HT1080 (cell line): ENCODE data around the gene CAMK2D. TPM values are rescaled to one million over a fixed set of nuclear protein-coding genes. Genes with fewer than 3 reads are reported as not detected.
"Not testable (repeated sequence)": the region's sequence is repeated elsewhere in the genome, so short reads cannot be mapped to it uniquely, and the experiment has no call there.

Experiments used
- DNase-seq: peaks from one replicate; pipeline ENCODE4 v3.0.0-alpha.2; 2015; ENCODE audit warnings: low read depth
- total RNA-seq: library from RNA; depleted of rRNA; stranded (reverse); fragments of >200 nt; shearing (Covaris generic); gene quantifications from 2 replicates; pipeline ENCODE4 v1.2.3, GENCODE V29; 2014

CAMK2D gene
- total RNA-seq, 1 experiment from 2014 or later, result 10.6 TPM

DNA sequence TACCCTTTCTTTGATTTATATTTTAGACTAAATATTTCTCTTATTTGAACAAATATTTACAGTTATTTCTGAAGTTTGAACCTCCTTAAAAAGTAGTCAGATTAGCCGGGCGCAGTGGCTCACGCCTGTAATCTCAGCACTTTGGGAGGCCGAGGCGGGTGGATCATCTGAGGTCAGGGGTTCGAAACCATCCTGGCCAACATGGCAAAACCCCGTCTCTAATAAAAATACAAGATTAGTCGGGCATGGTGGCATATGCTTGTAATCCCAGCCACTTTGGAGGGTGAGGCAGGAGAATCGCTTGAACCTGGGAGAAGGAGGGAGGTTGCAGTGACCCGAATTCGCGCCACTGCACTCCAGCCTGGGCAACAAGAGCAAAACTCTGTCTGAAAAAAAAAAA lies 2.4 kb upstream of the CAMK2D start:
- DNase-seq, result not testable (repeated sequence)

DNA sequence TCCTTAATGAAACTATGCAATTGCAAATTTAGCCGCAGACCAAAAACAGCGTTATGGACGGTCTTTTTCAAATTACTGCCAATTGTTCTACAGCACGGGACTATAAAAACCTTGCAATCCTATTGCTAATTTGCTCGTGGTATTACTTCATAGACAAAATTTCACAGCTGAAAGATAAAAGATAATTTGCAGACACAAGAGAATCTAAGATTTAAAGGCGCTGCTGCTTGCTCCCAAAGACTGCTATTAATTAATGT lies 1.4 kb upstream of the CAMK2D start:
- DNase-seq, result no peak

DNA sequence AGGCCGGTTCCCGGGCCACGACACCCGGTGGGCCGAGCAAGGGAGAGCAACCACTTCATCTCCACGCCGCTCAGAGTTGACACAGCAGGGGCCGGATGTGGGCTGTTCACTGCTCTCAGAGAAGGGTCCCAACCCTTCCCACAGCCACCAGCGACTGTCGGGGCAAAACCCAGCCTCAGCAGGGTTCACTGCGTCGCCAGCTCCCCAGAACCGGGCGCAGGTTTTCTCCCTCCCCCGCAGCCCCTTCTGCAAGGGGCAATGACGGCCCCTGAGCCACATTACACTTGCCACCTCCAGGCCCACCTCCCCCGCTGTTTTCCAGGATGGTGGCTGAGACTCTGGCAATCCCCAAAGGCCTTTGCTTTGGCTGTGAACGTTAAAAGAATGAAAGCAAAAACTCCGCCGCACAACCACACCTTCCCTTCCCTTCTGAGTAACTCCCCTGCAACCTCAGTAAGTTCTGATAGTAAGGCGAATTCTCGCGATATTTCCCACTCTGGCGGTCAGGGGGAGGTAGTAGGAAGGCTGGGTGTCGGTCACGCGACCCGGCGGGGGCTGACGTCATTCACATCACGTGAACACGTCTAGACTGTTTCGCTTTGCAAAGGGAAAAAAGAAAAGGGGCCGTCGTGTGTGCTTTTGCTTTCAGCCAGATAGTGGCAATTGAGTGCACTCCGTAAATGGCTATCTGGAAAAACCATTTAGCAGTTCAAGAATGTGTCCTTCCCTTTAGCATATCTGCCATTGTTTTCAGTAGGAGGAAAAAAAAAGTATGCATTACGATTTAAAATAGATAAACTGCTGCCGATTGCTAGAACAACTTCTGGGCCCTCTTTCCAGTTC lies 869 bp upstream of the CAMK2D start:
- DNase-seq, result peak; percentile 96

DNA sequence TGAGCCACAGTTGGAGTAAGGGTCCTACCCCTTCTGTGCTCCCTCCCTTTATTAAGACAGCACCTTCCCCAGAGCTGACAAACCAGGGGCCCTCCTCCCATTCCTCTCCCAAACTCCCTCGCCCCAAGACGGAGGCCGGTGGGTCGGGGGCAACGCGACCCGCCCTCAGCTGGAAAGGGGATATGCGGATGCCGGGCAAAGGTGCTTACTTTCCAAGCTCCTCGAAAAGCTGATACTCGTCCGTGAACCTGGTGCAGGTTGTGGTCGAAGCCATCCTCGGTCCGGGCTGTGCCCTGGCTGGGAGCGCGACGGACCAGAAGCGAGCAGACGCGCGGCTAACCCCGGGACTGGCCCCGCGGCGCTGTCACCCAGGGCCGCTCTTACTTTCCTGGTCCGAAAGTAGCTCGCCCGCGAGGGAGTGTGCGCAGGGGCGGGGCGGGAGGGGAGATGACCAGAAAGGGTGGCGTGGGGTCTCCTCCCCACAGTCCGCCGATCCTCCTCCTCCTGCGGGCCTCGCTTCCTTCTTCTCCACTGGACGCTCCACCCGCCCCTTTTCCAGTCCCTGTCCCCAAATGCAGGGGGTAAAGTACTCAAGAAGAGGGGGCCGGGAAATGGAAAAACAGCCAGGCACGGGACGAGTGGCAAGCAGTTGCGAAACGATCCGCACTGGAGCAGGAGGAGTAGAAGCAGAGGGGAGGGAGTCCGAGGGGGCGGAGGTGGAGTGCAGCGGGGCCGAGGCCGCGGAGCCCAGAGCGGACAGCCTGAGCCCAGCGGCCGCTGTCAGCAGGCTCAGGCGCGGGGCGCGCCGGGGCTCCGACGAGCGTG lies 531 bp downstream of the CAMK2D start:
- peak; percentile 56 for DNase-seq

DNA sequence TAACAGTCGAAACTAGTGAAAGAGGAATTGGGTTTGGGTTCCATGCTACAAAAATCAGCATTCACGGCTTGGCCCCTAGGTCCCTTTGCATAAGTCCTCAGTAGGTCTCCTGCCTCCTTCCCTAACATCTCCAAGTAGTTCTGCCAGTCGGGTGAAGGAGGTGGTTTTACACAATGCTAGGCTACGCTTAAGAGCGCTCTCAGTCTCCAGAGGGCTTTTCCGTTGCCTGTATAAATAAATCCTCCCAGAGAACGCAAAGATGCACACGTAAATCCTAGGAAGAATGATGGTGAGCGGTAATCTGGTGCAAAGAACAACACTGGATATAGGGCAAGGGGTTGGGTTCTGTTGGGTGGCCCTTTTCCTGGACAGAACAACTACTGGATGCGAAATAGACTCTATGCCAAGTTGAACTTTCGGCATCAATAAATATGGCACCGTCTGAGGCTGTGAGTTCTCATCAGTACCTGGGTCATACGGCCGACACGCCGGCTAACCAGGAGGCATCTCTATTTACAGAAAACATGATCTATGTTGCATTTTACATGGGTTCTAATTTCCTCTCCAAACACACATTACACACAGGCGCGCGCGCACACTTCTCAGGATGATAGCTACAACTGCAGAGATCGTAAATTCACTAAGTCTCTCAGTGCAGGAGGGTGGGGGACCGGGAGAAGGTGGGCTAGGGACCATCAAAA lies 1.3 kb downstream of the CAMK2D start:
- peak; percentile 18 for DNase-seq

DNA sequence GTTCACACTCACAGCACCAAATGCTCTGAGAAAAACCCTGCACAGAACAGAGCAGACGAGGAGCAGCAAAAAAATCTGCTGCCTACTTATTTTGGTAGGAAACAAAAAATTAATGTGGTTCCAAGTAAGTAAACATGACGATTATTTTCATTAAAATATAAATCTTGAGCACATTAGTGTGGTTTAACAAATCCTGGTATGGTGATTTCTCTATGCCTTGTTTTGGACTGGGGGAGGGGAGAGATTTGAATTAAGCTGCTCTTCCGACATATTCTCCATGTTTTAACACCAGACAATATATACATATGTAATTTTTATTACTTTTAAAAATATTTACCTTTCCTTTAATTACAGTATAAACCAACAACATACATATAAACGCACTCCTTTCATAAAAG lies 1.8 kb downstream of the CAMK2D start:
- DNase-seq, result no peak

DNA sequence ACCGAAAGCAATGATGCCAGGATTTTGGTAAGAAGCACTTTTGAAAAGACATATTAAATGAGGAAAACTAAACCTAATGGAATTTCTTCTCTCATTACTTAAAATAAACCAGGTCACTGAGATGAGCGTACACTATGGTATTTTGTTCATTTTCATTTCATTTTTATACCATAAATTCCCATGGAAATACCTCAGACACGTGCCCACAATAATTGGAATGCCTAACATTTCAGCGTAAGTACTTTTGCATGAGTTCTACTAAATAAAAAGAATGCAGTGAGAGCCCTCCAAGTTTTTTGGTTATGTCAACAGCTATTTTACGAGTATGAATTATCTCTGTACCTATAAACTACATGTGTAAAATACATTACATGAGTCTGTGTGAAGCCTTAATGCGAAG lies 3.2 kb downstream of the CAMK2D start:
- DNase-seq, result peak; percentile 36

DNA sequence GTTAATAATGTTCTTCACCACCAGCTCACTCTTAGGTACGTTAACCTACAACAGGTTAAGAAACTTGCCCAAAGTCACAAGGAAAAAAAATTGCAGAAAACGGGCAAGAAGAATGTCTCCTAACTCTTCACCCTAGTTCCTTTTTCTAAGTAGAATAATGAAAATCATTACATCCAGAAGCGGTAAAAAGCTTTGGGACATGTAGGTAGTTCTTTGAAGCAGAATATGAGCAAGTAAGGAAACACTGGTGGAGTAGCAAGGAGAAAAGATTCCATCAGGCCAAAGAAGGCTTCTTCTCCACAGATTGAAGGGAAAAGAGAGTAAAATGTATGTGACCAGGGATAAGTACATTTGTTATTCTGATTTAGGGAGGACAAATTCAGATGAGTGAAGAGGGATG lies 4.1 kb downstream of the CAMK2D start:
- no peak for DNase-seq

DNA sequence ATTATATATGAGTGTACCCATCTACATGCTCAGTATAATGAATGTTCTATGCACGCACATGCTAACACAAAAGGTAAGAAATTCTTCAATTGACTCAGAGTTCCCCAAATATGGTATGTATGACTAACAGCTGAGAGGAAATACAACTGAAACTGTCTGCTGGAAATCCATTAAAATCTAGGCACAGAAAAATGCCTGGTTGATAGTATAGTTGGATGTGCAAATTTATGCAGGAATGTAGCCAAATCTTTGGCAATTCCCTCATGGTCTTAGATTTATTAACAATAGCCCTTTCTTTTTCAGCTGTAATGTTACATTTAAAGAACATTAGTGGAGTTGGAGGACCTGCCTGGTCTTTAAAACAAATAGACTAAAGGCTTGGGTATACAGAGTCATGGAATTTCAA lies 5.5 kb downstream of the CAMK2D start:
- DNase-seq, result peak; percentile 71

DNA sequence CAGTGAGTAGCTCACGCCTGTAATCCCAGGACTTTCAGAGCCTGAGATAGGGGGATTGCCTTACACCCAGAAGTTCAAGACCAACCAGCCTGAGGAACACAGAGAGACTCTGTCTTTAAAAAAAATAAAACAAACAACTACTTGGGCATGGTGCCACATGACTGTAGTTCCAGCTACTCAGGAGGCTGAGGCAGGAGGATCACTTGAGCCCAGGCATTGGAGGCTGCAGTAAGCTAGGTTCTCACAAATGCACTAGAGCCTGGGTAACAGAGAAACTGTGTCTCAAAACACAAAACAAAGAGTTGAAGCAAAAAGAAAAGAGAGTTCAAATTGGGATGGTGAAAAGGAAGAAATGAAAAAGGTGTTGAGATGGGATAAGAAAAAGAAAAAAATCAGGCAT lies 10.8 kb downstream of the CAMK2D start:
- DNase-seq, result no peak

DNA sequence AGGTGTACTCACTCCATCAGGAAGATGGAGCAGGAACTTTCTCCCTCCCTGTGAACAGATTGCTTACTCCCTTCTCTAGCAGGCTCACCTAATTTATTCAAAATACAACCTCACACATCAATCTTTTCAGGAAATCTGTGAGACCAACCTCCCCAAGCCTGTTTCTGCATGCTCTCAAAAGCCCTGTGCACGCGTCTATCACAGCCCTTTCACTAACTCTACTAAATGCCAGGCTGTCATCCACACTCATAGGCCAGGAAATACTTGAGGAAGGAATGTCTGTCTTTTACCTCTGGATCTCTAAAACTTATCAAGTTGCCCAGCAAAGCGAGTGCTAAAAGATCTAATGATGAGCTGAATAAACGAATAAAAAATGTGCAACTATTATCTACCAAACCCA lies 11.2 kb downstream of the CAMK2D start:
- no peak for DNase-seq

DNA sequence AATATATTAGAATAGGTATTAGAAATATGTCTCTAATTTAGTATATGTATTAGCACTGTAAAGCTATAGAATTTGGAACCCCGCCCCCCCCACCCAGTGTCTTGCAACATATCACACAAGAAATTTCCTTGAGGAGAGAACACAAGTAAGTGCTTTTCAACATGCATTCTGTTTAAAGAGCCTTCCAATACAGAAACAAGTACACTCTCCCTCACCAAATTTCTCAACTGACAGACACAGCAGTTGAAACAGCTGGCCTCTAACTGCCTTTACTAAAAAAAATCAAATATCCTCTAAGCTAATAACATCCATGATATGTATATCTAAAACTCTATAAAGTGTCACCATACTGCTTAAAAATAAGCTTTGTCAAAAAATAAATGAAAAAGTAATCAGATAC lies 12.4 kb downstream of the CAMK2D start:
- DNase-seq, result no peak

DNA sequence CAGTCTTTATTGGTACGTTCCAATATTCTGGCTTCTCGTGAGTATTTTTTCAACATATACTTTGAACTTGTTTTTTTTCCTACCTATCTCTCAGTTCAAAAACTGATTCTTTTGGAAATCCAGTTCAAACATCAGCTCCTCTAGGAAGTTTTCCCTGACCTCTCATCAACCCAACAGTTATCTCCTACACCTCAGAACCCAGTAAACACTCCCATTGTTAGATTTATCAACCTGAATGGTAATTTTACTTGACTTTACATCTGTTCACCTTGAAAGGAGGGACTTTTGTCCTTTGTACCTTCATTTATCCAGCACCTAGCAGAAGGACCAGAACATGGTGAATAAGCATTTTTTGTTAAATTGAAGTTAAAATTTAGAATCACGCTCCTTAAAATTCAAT lies 13.6 kb downstream of the CAMK2D start:
- DNase-seq, result no peak

DNA sequence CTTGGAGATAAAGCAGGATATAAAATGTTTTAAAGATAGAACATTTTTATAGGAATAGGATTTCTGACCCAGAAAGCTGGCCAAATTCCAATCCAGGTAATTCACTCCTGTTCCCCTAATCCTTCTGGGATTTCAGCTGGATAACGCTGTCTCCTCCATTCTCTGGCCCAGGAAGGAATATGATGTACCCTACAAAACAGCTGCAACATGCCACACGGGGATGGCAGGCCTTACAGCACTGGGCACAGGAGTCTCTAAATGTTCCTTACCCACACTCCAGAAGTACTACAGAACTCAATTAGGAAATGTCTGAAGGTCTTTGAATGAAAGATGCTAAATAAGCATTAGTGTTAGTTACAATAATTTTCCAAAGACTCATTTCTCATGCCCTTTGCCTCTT lies 15.8 kb downstream of the CAMK2D start:
- no peak for DNase-seq

DNA sequence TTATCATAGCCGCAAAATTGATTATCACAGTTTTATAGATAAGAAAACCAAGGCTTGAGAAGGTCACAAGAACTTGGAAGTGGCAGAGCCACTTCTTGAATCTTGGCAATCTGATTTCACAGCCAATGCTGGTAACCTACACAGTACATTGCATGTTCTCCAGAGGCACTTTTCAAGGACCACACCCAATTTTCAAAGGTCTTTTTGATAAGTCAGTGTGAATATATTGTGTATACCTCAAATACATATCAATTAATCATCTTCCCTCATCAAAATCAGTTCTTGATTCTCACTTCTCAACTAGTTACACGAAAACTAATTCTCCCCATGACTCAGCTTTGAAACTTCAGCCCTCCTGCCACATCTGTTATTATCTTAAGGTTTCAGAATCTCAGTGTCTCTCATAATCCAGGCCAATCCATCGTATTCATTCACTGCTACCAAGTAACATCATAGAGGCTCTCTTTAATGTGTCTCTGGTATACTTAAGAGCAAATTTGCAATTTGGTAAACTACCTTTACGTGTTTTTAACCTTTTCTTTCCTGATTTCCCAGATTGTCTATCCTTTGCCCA lies 16.8 kb downstream of the CAMK2D start:
- DNase-seq, result no peak

DNA sequence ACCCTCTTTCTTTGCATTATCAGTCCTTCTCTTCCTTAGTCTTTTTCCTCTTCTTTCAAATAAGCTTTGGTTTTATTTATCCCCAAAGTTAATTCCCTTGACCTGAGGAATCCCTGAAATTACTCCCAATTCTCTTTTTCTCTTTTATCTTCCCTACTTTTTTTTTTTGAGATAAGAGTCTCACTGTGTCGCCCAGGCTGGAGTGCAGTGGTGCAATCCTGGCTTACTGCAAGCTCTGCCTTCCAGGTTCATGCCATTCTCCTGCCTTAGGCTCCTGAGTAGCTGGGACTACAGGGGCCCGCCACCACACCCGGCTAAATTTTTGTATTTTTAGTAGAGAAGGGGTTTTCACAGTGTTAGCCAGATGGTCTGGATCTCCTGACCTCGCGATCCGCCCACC lies 17.8 kb downstream of the CAMK2D start:
- DNase-seq, result no peak

DNA sequence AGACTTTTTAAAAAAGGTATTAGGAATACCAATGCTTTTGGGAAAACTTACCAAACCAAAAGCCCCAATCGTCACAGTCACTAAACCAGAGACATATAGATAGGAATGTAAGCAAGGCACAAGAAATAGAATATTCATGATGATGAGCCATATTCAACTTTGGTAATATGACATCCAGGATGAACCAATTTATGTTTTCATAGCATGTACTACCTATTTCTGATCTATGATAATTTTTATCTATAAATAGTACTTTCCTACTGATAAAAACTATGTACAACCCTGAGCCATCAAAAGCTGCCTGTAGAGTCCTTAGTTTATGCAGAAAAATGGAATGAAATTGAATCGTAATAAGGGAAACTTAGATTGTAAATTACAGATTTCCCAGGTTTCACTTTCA lies 18.9 kb downstream of the CAMK2D start:
- no peak for DNase-seq

DNA sequence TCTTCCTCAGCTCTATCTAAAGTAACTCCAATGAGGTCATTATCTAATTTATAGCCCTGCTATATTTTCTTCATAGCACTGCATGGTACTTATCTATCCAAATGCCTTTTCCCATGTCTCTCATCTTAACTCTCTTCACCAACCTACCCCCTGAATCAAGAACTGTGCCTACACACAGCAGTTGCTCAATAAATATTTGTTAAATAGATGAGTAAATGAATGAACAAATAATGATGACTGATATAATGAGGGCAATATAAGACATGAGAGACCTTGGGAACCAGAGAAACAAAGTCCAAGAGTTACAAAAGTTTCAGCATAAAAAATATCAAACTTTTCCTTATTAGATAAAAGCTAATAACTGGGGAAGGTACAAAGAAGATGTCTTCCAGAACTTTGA lies 19.6 kb downstream of the CAMK2D start:
- DNase-seq, result no peak

DNA sequence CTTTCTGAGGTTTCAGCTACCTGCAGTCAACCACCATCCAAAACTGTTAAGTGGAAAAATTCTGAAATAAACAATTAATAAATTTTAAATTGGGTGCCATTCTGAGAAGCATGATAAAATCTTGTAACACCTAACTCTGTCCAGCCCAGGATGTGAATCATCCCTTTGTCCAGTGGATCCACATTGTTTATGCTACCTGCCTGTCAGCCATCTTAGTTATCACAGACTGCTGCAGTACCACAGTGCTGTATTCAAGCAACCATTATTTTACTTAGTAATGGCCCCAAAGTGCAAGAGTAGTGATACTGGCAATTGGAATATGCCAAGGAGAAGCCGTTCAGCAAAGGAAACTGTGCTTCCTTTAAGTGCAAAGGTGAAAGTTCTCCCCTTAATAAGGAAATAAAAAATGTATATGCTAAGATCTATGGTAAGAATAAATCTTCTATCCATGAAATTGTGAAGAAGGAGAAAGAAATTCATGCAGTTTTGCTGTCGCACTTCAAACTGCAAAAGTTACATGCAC lies 20.6 kb downstream of the CAMK2D start:
- DNase-seq, result peak; percentile 13

DNA sequence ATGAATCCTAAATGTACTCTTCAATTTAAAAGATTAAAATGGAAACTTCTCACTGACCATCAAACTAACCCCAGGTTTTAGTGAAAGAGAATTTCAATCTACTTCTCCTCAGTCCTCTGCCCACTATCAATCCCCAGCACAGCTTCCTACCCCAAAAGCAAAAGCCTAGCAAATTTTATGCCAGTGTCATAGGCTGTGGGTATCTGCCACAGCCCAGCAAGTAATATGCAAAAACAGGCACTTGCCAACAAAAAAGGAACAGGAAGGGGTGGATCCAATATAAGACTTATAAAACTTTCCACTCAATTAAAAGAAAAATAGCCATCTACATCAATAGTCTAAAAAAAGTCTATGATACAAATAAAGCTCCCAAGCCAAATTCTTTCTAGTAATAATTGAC lies 22.3 kb downstream of the CAMK2D start:
- no peak for DNase-seq

DNA sequence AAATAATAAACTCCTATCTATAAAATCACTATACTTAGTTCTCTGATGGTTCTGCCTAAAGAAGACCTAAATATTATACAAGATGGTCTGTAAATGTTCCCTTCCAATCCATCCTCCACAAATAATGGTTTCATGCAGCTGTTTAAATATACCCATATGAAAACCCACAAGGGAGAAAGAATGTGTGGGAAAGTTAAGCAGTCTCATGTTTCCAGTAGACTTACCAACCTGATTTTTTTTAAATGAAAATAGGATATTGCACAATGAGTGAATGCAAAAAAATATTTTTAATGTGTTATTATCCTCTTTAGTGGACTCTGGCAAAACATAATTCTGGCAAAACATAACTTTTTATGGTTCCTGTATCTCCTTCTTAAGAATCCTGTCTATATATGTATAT lies 23.3 kb downstream of the CAMK2D start:
- DNase-seq, result peak; percentile 38

DNA sequence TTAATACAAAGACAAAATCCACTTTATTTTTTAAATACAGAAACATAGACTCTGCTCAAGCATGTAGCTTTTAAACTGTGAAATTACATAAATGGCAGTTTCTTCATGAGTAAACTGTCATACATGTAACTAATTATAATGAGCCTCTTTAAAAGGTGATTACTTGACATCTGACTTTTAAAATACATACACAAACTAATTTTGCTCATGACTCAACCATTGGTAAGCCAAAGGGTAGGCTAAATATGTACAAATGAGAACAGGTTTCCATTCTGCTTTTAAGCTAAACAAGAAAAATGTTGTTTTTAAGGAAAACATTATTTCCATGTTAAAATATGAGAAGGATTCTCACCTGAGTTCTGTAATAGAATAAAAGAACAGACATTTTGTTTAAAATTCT lies 27.9 kb downstream of the CAMK2D start:
- no peak for DNase-seq
